ENCODE measurements around the gene PABPN1L.

PABPN1L gene

GRCh38 chr16:88872650-88873331, 6.3 kb upstream of the PABPN1L start:
- POLR2A ChIA-PET = no interaction called here
- no peak for TF ChIP-seq CTCF (IDR thresholded peaks at IDR 0.05; ENCODE audit: insufficient read depth, low read length, missing control alignments)

GRCh38 chr16:88871730-88872416, 5.4 kb upstream of the PABPN1L start:
- no peak for DNase-seq (ENCODE audit: low read depth, low spot score)
- TF ChIP-seq CTCF (IDR thresholded peaks at IDR 0.05; ENCODE audit: insufficient read depth, low read length, missing control alignments) = no peak
- ChIA-PET POLR2A (no interaction called here), CTCF (interaction anchor here (1.7 kb wide), 1 partner anchor 14 kb away, joined by 9 read pairs; the partner anchor contains the start of genes GALNS and TRAPPC2L)
- no peak overlapping the region for H3K4me3 ChIP-seq (ENCODE audit: low read depth, low read length)

More at GRCh38 chr16:88872650-88873331, 6.3 kb upstream of the PABPN1L start:
- CTCF ChIA-PET = interaction anchor here (0.7 kb wide), 1 partner anchor 772 kb away, joined by 3 read pairs; no protein-coding TSS in a partner anchor
- H3K4me3 ChIP-seq (ENCODE audit: low read depth, low read length) = no peak overlapping the region
- no peak for DNase-seq (ENCODE audit: low read depth, low spot score)

- CTCF ChIA-PET = interaction anchor here (1.7 kb wide), 1 partner anchor 14 kb away, joined by 9 read pairs; the partner anchor contains the start of genes GALNS and TRAPPC2L
- no peak for TF ChIP-seq CTCF (IDR thresholded peaks at IDR 0.05; ENCODE audit: insufficient read depth, low read length, missing control alignments)
Observed at GRCh38 chr16:88871349-88871702, 4.9 kb upstream of the PABPN1L start.

GRCh38 chr16:88870608-88871348, 4.3 kb upstream of the PABPN1L start:
- DNase-seq (ENCODE audit: low read depth, low spot score) = no peak
- H3K4me3 ChIP-seq (ENCODE audit: low read depth, low read length) = no peak overlapping the region
- ChIA-PET POLR2A (no interaction called here), CTCF (interaction anchor here (1.7 kb wide), 1 partner anchor 13 kb away, joined by 9 read pairs; the partner anchor contains the start of genes GALNS and TRAPPC2L)
- no peak for TF ChIP-seq CTCF (IDR thresholded peaks at IDR 0.05; ENCODE audit: insufficient read depth, low read length, missing control alignments)

More at GRCh38 chr16:88871349-88871702, 4.9 kb upstream of the PABPN1L start:
- DNase-seq (ENCODE audit: low read depth, low spot score) = no peak
- H3K4me3 ChIP-seq (ENCODE audit: low read depth, low read length) = no peak overlapping the region
- POLR2A ChIA-PET = no interaction called here

- TF ChIP-seq CTCF (IDR thresholded peaks at IDR 0.05; ENCODE audit: insufficient read depth, low read length, missing control alignments) = no peak
- DNase-seq (ENCODE audit: low read depth, low spot score) = no peak
- H3K4me3 ChIP-seq (ENCODE audit: low read depth, low read length) = no peak overlapping the region
- ChIA-PET CTCF (no interaction called here), POLR2A (no interaction called here)
Observed at GRCh38 chr16:88869673-88869980, 3.2 kb upstream of the PABPN1L start.

Data from AG04449 (cell line).